Stimulated activated naive CD8-positive, alpha-beta T cell treated with anti-CD3 and anti-CD28 coated beads, Interleukin-15, Interleukin-2, amounts not matched to agents 100 ng/mL and 50 ng/mL, for 24 hours (primary cell): Measurements from ENCODE around the gene NEK9.
"Not testable (repeated sequence)": the region's sequence is repeated elsewhere in the genome, so short reads cannot be mapped to it uniquely, and the experiment has no call there.

Experiments used
- H3K27ac Mint-ChIP-seq: one replicate; pipeline ENCODE4 v1.8.0; 2021; ENCODE audit warnings: mild to moderate bottlenecking, mixed read lengths
- H3K27me3 Mint-ChIP-seq: one replicate; pipeline ENCODE4 v1.8.0; 2021; ENCODE audit warnings: mixed read lengths
- H3K36me3 Mint-ChIP-seq: one replicate; pipeline ENCODE4 v1.8.0; 2021; ENCODE audit warnings: low read depth, mixed read lengths
- H3K4me1 Mint-ChIP-seq: one replicate; pipeline ENCODE4 v1.8.0; 2021; ENCODE audit warnings: low read depth, mixed read lengths
- H3K4me3 Mint-ChIP-seq: one replicate; pipeline ENCODE4 v1.8.0; 2021; ENCODE audit warnings: mild to moderate bottlenecking, mixed read lengths
- H3K9me3 Mint-ChIP-seq: one replicate; pipeline ENCODE4 v1.8.0; 2021; ENCODE audit warnings: mixed read lengths

NEK9 gene

DNA sequence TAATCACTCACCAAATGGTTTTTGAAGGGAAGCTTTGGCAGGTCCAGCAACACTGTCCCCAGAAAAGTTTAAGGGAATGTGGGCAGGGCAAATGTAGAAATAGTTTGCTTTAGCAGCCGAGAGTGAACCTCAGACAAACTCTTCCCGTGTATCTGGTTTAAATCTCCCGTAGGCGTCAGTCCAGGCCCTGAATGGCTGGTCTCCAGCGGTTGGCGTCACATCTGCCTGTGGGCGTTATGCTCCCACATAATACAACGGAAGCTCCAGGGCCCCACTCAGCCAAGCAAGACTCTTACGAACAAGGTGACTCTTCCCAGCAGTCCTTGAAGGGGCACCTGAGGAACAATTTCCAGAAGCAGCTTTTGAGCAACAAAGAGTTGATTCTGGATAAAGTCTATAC lies 56.5 kb downstream of the NEK9 start:
- no peaks in the 10 kb centered on the region for H3K36me3 Mint-ChIP-seq
- H3K4me1 Mint-ChIP-seq = peaks cover 4% of the 10 kb centered on the region
- no peak overlapping the region for H3K4me3 Mint-ChIP-seq
- H3K27ac Mint-ChIP-seq = no peak overlapping the region
- H3K9me3 Mint-ChIP-seq = no peaks in the 10 kb centered on the region
- H3K27me3 Mint-ChIP-seq = no peaks in the 10 kb centered on the region

DNA sequence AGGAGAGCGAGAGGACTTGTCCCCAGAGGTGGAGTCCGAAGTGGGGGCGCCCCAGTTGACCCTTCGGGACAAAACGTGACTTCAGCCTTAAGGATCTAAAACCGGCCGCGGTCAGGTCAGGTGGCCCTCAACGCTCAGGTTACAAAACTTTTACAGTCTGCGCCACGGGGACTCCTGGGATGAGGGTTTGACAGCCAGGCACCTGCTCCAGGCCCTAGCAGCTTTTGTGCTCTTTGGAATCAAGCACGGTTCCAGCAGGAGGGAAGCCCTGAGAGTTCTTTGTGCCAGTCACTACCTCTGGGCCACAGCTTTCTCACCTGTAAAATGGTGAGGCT lies 57.1 kb downstream of the NEK9 start:
- H3K9me3 Mint-ChIP-seq = no peaks in the 10 kb centered on the region
- no peak overlapping the region for H3K27ac Mint-ChIP-seq
- peaks cover 4% of the 10 kb centered on the region for H3K4me1 Mint-ChIP-seq
- H3K36me3 Mint-ChIP-seq = no peaks in the 10 kb centered on the region
- H3K4me3 Mint-ChIP-seq = no peak overlapping the region
- H3K27me3 Mint-ChIP-seq = no peaks in the 10 kb centered on the region

DNA sequence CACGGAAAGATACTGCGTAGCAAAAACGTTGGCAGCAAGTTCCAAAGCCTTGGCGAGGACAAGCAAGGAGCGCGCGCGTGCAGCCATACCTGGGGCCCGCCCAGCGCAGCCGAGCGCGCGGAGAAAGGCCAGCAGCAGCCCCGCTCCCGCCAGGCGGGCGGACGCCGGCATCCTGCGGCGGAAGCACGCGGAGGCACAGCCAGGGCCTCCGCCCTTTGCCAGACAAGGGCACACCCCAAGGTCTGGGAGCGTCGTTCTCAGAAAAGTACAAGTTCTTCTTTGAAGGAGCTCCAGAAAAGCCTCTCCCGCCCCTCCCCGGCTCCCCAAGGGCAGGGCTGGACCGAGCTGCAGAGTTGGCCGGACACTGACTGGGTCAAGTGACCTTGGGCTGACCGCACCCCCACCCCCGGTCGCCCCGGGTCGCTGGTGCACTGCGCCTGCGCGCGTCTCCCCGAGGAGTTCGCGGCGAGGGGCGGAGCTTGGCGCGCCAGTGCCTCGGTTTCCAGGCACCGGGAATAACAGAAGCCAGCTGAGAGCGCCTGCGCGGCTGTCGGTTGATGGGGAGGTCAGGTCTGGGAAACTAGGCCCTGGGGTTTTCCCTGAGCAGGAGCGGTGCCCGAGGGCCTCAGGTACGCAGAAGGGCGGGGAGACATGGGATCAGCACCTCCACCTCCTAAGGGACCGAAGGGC lies 57.6 kb downstream of the NEK9 start, which contains the start of gene ZC2HC1C:
Gene ZC2HC1C (plus strand): TSS at position 521 of the 690 bp plus-strand sequence. CDS start 933 bp downstream, outside the sequence.
- Mint-ChIP-seq H3K27me3 (no peaks in the 10 kb centered on the region), H3K9me3 (no peaks in the 10 kb centered on the region), H3K4me1 (peaks cover 5% of the 10 kb centered on the region), H3K36me3 (no peaks in the 10 kb centered on the region), H3K4me3 (no peak within 1 kb of the TSS), H3K27ac (peak within 1 kb of the TSS; percentile 71)

DNA sequence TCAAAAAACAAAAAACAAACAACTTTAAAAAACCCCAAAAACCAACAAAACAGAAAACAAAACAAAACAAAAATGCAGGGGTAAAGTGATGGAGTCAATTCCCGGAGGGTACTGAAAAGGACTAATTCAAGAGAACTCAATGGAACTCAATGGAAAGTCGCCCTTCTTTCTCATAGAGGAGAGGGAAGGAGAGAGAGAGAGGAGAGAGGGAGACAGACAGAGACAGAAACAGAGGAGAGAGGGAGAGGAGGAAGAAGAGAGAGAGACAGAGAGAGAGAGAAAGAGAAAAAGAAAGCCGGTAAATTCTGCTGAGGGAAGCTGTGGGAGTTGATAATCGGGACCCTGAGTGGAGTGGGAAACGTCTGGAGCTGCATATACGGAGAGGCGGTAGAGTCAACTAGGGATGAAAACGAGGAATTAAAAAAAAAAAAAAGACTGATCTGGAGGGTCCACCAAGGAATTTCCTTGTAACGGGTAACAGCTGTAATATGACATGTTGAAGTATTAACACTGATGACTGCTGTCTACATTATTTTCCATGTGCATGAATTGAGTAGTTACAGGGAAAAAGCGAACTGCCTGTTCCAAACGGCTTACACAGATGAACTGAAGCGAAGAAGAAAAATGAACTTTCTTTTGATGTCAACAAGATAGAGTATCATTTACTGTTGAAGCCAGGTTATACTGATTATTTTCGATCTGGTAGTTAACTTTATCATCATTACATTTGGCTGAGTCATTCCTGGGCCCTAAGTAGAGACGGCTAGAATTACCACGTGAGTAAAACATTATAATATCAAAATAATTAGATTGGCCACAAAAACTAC lies 58.3 kb downstream of the NEK9 start:
- Mint-ChIP-seq H3K4me3 (no peak overlapping the region), H3K36me3 (no peaks in the 10 kb centered on the region), H3K4me1 (peaks cover 10% of the 10 kb centered on the region), H3K27ac (no peak overlapping the region), H3K9me3 (no peaks in the 10 kb centered on the region), H3K27me3 (no peaks in the 10 kb centered on the region)

DNA sequence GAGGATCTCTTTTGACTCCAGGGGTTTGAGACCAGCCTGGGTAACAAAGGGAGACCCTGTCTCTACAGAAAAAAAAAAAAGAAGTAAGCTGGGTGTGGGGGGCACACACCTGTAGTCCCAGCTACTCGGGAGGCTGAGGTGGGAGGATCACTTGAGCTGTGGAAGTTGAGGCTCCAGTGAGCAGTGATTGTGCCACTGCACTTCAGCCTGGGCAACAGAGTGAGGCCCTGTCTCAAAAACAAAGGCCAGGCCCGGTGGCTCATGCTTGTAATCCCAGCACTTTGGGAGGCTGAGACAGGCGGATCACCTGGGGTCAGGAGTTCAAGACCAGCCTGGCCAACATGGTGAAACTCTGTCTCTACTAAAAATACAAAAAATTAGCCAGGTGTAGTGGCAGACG lies 59.1 kb downstream of the NEK9 start:
- H3K4me3 Mint-ChIP-seq, H3K9me3 Mint-ChIP-seq, H3K36me3 Mint-ChIP-seq, H3K27ac Mint-ChIP-seq, H3K27me3 Mint-ChIP-seq: not testable (repeated sequence)
- peaks cover 17% of the 10 kb centered on the region for H3K4me1 Mint-ChIP-seq

DNA sequence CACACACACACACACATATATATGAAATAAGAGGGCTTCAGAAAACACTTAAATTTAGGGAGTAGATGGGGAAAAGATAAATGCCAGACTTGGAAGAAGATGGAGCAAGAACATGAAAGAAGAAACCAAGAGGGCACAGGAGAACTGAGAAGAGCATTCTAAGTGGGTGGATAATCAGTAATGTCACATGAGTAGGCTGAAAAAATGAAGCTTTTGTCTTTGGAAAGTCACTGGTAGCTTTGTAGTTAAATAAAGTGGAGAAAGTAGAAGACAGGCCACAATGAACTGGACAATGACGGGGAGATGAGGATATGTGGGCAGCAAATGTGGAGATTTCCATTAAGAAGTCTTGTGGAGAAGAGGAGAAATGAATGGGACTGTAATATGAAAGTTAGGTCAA lies 59.6 kb downstream of the NEK9 start:
- H3K27me3 Mint-ChIP-seq = no peaks in the 10 kb centered on the region
- no peaks in the 10 kb centered on the region for H3K36me3 Mint-ChIP-seq
- H3K27ac Mint-ChIP-seq = no peak overlapping the region
- H3K4me3 Mint-ChIP-seq = no peak overlapping the region
- H3K9me3 Mint-ChIP-seq = no peaks in the 10 kb centered on the region
- peaks cover 21% of the 10 kb centered on the region for H3K4me1 Mint-ChIP-seq

DNA sequence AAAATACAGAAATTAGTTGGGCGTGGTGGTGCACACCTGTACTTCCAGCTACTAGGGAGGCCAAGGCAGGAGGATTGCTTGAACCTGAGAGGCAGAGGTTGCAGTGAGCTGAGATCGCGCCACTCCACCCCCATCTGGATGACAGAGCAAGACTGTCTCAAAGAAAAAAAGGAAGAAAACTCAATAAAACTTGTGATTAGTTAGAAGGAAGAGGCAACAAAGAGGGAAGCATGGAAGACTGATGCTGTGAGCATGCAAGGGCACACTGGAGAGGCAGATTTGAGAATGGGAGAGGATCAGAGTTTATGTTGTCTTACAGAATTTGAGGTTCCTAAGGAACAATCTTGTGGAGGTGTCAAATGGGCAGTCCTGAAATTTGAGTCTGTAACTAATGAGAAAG lies 60.2 kb downstream of the NEK9 start:
- Mint-ChIP-seq H3K27ac (no peak overlapping the region), H3K4me3 (no peak overlapping the region), H3K36me3 (peaks cover 1% of the 10 kb centered on the region), H3K27me3 (no peaks in the 10 kb centered on the region), H3K4me1 (peaks cover 22% of the 10 kb centered on the region), H3K9me3 (no peaks in the 10 kb centered on the region)

DNA sequence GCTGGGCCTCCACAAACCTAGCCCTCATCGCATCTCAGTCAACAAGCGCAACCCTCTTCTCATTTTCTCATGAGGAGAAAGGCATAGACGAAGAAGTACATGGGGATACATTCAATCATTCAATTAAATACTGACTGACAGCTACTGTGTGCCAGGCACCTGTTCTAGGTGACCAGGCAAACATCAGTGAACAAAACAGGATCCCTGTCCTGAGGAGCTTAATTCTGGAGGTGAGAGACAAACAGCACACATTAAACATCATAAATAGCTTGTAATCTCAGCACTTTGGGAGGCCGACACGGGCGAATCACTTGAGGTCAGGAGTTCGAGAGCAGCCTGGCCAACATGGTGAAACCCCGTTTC lies 62.7 kb downstream of the NEK9 start:
- peak overlapping the region; percentile 96 for H3K27ac Mint-ChIP-seq
- H3K9me3 Mint-ChIP-seq = no peaks in the 10 kb centered on the region
- H3K4me1 Mint-ChIP-seq = peaks cover 33% of the 10 kb centered on the region
- peaks cover 25% of the 10 kb centered on the region for H3K36me3 Mint-ChIP-seq
- peak overlapping the region; percentile 99 for H3K4me3 Mint-ChIP-seq
- no peaks in the 10 kb centered on the region for H3K27me3 Mint-ChIP-seq

DNA sequence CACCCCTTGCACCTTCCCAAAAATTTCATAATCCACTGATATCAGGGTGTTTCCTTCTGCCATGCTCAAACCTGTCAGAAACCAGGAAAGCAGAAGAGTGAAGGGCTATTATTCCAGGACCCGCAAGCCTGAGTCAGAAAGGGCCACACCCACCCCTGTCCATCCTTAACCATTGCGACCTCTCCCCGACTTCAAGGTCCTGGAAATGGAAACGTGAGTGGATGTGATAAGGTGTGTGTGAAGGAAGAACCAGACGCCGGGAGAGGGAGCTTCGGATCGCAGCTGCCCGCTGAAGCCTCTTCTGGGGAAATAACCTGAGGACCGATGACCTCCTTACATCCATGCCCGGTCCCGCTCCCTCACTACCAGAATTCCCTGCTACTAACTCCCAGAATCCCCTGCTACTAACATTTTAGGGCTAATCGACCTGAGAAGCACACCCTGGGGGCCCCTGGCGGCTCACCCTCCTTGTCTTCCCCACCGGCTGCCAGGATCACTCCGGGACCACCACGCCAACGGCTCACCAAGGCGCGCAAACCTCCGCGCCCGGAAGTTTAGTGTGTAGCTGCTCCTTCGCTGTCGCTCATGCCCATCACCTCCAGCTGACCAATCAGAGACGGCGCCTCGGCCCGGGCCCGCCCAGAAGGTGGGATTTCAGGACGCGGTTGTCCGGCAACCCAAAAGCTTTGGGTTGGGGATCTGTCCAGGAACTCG lies 63.2 kb downstream of the NEK9 start, which contains the start of gene ACYP1:
Gene ACYP1 (minus strand): TSS at position 534 of the 714 bp plus-strand sequence. CDS start 471 bp downstream, at position 63.
- Mint-ChIP-seq H3K27me3 (no peaks in the 10 kb centered on the region), H3K36me3 (peaks cover 28% of the 10 kb centered on the region), H3K9me3 (no peaks in the 10 kb centered on the region), H3K4me3 (peak within 1 kb of the TSS; percentile 99), H3K27ac (peak within 1 kb of the TSS; percentile 96), H3K4me1 (peaks cover 33% of the 10 kb centered on the region)

DNA sequence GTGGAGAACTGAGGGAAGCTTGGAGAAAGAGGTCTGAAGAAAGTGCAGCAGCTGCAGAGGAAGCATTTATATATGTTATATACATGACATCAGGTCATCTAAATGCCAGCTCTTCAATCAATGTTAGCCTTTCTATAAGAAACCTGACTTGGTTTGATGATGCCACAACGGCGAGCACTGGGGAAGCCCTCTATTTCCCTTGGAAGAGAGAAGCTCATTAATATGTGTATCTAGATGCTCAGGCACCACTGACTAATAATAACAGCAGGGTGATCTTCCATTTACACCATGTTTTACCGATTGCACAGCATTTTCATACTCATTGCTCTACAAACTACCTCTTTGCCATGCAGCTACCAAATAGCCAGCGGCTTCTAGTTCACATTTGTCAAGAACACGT lies 63.8 kb downstream of the NEK9 start:
- H3K27ac Mint-ChIP-seq = peak overlapping the region; percentile 96
- H3K4me1 Mint-ChIP-seq = peaks cover 33% of the 10 kb centered on the region
- peaks cover 31% of the 10 kb centered on the region for H3K36me3 Mint-ChIP-seq
- no peaks in the 10 kb centered on the region for H3K27me3 Mint-ChIP-seq
- H3K9me3 Mint-ChIP-seq = no peaks in the 10 kb centered on the region
- peak overlapping the region; percentile 99 for H3K4me3 Mint-ChIP-seq

DNA sequence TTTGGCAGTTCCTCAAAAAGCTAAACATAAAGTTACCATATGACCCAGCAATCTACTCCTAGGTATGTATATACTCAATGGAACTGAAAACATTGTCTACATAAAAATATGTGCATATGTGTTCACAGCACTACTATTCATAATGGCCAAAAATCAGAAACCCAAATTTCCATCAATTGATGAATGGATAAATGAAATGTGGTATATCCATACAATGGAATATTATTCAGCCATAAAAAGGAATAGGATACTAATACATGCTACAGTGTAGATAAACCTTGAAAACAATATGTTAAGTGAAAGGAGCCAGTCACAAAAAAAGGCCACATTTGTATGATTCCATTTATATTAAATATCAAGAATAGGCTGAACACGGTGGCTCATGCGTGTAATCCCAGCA lies 66.4 kb downstream of the NEK9 start:
- Mint-ChIP-seq H3K4me1 (peaks cover 42% of the 10 kb centered on the region), H3K27me3 (no peaks in the 10 kb centered on the region), H3K27ac (no peak overlapping the region), H3K4me3 (no peak overlapping the region), H3K9me3 (no peaks in the 10 kb centered on the region), H3K36me3 (peaks cover 43% of the 10 kb centered on the region)

DNA sequence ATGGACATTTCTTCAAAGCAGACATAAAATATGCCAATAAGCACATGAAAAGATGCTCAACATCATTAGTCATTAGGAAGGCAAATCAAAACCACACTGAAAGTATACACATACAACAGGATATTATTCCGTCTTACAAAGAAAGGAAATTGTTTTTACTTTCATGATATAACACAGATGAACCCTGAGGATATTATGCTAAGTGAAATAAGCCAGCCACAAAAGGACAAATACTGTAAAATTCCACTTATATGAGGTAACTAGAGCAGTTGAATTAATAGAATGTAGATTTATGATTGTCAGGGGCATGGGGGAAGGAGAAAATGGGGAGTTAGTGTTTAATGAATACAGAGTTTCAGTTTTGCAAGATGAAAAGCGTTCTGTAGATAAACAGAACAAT lies 67.2 kb downstream of the NEK9 start:
- H3K9me3 Mint-ChIP-seq = no peaks in the 10 kb centered on the region
- no peak overlapping the region for H3K4me3 Mint-ChIP-seq
- peaks cover 47% of the 10 kb centered on the region for H3K36me3 Mint-ChIP-seq
- H3K4me1 Mint-ChIP-seq = peaks cover 44% of the 10 kb centered on the region
- H3K27ac Mint-ChIP-seq = no peak overlapping the region
- no peaks in the 10 kb centered on the region for H3K27me3 Mint-ChIP-seq

DNA sequence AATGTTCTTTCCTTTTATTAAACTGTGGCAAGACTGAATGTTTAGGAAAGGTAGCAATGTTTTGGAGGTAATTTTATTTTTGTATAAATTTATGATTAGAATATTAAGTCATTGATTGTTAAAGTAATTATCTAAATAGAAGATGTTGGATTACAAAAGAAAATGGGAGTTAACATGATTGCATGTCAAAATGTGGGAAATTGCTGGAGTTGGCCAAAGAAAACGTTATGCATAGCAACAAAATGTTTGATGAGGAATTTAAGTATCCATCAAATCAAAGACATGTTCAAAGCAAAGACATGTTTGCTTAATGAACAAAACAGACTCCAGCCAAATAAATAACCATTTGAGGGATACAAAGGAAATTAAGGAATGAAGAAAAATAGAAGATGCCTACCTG lies 72.4 kb downstream of the NEK9 start:
- Mint-ChIP-seq H3K9me3 (no peaks in the 10 kb centered on the region), H3K36me3 (peaks cover 56% of the 10 kb centered on the region), H3K27me3 (no peaks in the 10 kb centered on the region), H3K4me1 (peaks cover 44% of the 10 kb centered on the region), H3K4me3 (no peak overlapping the region), H3K27ac (no peak overlapping the region)

DNA sequence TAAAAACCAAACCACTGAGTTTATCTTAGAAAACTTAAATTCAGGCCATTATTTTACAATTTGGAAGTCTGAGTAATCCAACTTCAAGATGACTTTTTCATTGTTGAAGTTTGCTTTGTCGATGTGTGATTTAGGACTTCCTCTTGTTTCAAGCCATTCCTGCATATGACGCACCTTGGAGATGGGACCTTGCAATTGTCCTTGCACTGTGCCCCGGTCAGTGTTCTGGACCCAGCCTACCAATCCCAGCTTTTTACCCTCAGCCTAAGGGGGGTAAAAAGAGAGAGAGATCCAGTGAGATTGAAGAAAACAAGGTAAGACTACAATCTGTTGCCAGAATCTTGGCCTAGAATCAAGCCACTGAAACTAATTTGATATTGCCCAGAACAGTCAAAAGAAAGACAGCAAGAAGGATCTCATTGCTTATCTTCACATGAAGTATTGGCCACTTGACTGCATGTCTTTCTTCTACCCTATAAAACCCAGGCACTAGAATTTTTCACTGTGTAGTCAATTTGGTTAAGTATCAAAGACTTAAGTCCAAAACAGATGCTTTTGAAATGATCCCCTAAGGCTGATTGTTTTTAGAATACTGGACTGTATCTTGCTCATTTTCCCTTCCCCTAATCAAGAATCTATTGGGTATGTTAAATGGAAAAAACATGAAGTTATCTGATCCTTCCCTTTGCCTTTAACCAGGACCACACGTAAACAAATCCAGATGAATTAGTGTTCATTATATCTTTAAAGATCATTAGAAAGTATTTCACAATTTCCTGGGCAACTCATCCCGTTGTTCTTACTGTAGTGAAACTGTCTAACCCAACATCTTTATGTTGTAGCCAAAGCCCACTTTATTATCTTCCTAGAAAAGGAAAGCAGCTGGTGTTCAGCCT lies 73.2 kb downstream of the NEK9 start:
- Mint-ChIP-seq H3K4me1 (peaks cover 46% of the 10 kb centered on the region), H3K27ac (no peak overlapping the region), H3K36me3 (peaks cover 59% of the 10 kb centered on the region)

More for the DNA sequence above, 73.2 kb downstream of the NEK9 start:
- no peak overlapping the region for H3K4me3 Mint-ChIP-seq
- no peaks in the 10 kb centered on the region for H3K27me3 Mint-ChIP-seq
- H3K9me3 Mint-ChIP-seq = no peaks in the 10 kb centered on the region
